Mononuclear cell (primary cell): ENCODE data around the gene DTX3. TPM values are rescaled to one million over a fixed set of nuclear protein-coding genes. Genes with fewer than 3 reads are reported as not detected.
"Not testable (repeated sequence)": the region's sequence is repeated elsewhere in the genome, so short reads cannot be mapped to it uniquely, and the experiment has no call there.

Experiments used
- H3K27me3 ChIP-seq: 2 replicates; pipeline ENCODE4 v1.6.0; 2011; ENCODE audit warnings: low read length, control low read depth; ENCODE audit not compliant: insufficient read depth
- H3K4me1 ChIP-seq: 2 replicates; pipeline ENCODE4 v1.5.1; 2011; ENCODE audit warnings: mild to moderate bottlenecking, low read length, control low read depth; ENCODE audit not compliant: insufficient read depth
- H3K4me3 ChIP-seq: 2 replicates; pipeline ENCODE4 v1.5.1; 2011; ENCODE audit warnings: mild to moderate bottlenecking, low read length, moderate library complexity
- H3K9me3 ChIP-seq: 2 replicates; pipeline ENCODE4 v1.5.1; 2011; ENCODE audit warnings: low read depth, mild to moderate bottlenecking, control low read depth, low read length
- total RNA-seq: library from RNA; depleted of rRNA; stranded (reverse); fragments of >200 nt; gene quantifications from one replicate; pipeline ENCODE4 v1.2.3, GENCODE V29; 2012

Gene DTX3
- total RNA-seq = 12.6 TPM

- peaks cover 24% of the 10 kb centered on the region for H3K4me1 ChIP-seq
- H3K4me3 ChIP-seq = peak within 1 kb of the TSS; percentile 35
- H3K27me3 ChIP-seq = peaks cover 21% of the 10 kb centered on the region
- no peaks in the 10 kb centered on the region for H3K9me3 ChIP-seq
Observed at GRCh38 chr12:57604454-57604991, at the start of gene DTX3. Gene DTX3 (plus strand): TSS chr12:57604824. CDS start chr12:57606518, 1,694 bp downstream.

GRCh38 chr12:57554897-57555296 is 49.7 kb upstream of the DTX3 start:
- Histone ChIP-seq H3K27me3 (peaks cover 13% of the 10 kb centered on the region), H3K4me1 (no peaks in the 10 kb centered on the region), H3K4me3 (no peak overlapping the region), H3K9me3 (no peaks in the 10 kb centered on the region)

- no peak overlapping the region for H3K4me3 ChIP-seq
- H3K9me3 ChIP-seq = no peaks in the 10 kb centered on the region
- no peaks in the 10 kb centered on the region for H3K27me3 ChIP-seq
- no peaks in the 10 kb centered on the region for H3K4me1 ChIP-seq
Observed at GRCh38 chr12:57558864-57559263, 45.8 kb upstream of the DTX3 start.

GRCh38 chr12:57560516-57560915 is 44.1 kb upstream of the DTX3 start:
- Histone ChIP-seq H3K4me3 (no peak overlapping the region), H3K27me3 (no peaks in the 10 kb centered on the region), H3K9me3 (no peaks in the 10 kb centered on the region), H3K4me1 (no peaks in the 10 kb centered on the region)

- not testable (repeated sequence) for H3K27me3 ChIP-seq, H3K4me1 ChIP-seq, H3K4me3 ChIP-seq, H3K9me3 ChIP-seq
Observed at GRCh38 chr12:57561117-57561516, 43.5 kb upstream of the DTX3 start.

- no peaks in the 10 kb centered on the region for H3K4me1 ChIP-seq
- no peak overlapping the region for H3K4me3 ChIP-seq
- no peaks in the 10 kb centered on the region for H3K9me3 ChIP-seq
- H3K27me3 ChIP-seq = no peaks in the 10 kb centered on the region
Observed at GRCh38 chr12:57563358-57563757, 41.3 kb upstream of the DTX3 start.

- H3K9me3 ChIP-seq = no peaks in the 10 kb centered on the region
- H3K4me1 ChIP-seq = no peaks in the 10 kb centered on the region
- H3K4me3 ChIP-seq = no peak overlapping the region
- no peaks in the 10 kb centered on the region for H3K27me3 ChIP-seq
Observed at GRCh38 chr12:57564178-57564740, 40.4 kb upstream of the DTX3 start.

- H3K4me1 ChIP-seq = no peaks in the 10 kb centered on the region
- H3K4me3 ChIP-seq = no peak overlapping the region
- no peaks in the 10 kb centered on the region for H3K27me3 ChIP-seq
- no peaks in the 10 kb centered on the region for H3K9me3 ChIP-seq
Observed at GRCh38 chr12:57568838-57569237, 35.8 kb upstream of the DTX3 start.

- no peaks in the 10 kb centered on the region for H3K27me3 ChIP-seq
- H3K4me1 ChIP-seq = no peaks in the 10 kb centered on the region
- H3K9me3 ChIP-seq = no peaks in the 10 kb centered on the region
- H3K4me3 ChIP-seq = no peak overlapping the region
Observed at GRCh38 chr12:57569858-57570257, 34.8 kb upstream of the DTX3 start.

GRCh38 chr12:57570438-57570837 is 34.2 kb upstream of the DTX3 start:
- not testable (repeated sequence) for H3K4me1 ChIP-seq, H3K9me3 ChIP-seq, H3K4me3 ChIP-seq, H3K27me3 ChIP-seq

- Histone ChIP-seq H3K9me3 (no peaks in the 10 kb centered on the region), H3K4me3 (no peak overlapping the region), H3K27me3 (no peaks in the 10 kb centered on the region), H3K4me1 (no peaks in the 10 kb centered on the region)
Observed at GRCh38 chr12:57571926-57572762, 32.5 kb upstream of the DTX3 start.

GRCh38 chr12:57574795-57575194 is 29.8 kb upstream of the DTX3 start:
- no peaks in the 10 kb centered on the region for H3K27me3 ChIP-seq
- H3K9me3 ChIP-seq = no peaks in the 10 kb centered on the region
- H3K4me1 ChIP-seq = no peaks in the 10 kb centered on the region
- no peak overlapping the region for H3K4me3 ChIP-seq

- Histone ChIP-seq H3K4me3 (no peak overlapping the region), H3K9me3 (no peaks in the 10 kb centered on the region), H3K4me1 (no peaks in the 10 kb centered on the region), H3K27me3 (no peaks in the 10 kb centered on the region)
Observed at GRCh38 chr12:57575771-57576612, 28.6 kb upstream of the DTX3 start.

- no peaks in the 10 kb centered on the region for H3K4me1 ChIP-seq
- no peaks in the 10 kb centered on the region for H3K9me3 ChIP-seq
- no peak overlapping the region for H3K4me3 ChIP-seq
- no peaks in the 10 kb centered on the region for H3K27me3 ChIP-seq
Observed at GRCh38 chr12:57576613-57577160, 27.9 kb upstream of the DTX3 start.
